Activated CD4-positive, alpha-beta T cell treated with anti-CD3 and anti-CD28 coated beads, Interleukin-2, amount 50 U/mL, for 4 hours (primary cell): Measurements from ENCODE around the gene SURF2.
"Not testable (repeated sequence)": the region's sequence is repeated elsewhere in the genome, so short reads cannot be mapped to it uniquely, and the experiment has no call there.

ENCODE experiments used
- DNase-seq, 2 experiments: peaks; one replicate each; pipeline ENCODE4 v3.0.0-alpha.2; 2020

Gene SURF2

DNA sequence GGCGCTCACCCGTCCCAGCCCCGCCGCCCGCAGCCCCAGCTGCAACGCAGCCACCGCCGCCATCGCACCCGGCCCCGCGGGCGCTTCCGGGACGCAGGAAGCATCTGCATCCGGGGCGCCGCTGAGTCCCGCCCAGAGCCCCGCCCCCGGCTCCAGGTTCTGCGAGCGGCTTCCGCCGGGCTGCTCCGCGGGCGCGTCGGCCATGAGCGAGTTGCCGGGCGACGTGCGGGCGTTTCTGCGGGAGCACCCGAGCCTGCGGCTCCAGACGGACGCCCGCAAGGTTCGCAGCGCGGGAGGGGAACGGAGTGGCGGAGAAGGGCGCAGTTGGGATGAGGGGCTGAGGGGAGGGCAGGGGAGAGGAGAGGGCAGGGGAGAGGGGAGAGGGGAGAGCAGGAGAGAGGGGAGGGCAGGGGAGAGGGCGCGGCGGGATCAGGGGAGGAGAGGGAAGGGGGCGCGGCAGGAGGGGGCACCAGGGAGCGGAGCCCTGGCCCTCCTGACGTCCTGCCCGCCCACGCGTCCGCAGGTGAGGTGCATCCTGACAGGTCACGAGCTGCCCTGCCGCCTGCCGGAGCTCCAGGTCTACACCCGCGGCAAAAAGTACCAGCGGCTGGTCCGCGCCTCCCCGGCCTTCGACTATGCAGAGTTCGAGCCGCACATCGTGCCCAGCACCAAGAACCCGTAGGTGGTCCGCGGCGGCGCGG, at the start of gene SURF2, which contains the start of gene SURF1:
Gene SURF2, plus strand, starts transcription at position 160 of the 701 bp plus-strand sequence. Its CDS starts 43 bp downstream, at position 203.
Gene SURF1, minus strand, starts transcription at position 97 of the 701 bp plus-strand sequence. Its CDS starts 34 bp downstream, at position 63.
- DNase-seq = peak; percentile 87 to 88

GRCh38 chr9:133307301-133307700, 49.0 kb upstream of the SURF2 start:
- no peak for DNase-seq

GRCh38 chr9:133309608-133310007, 46.7 kb upstream of the SURF2 start:
- DNase-seq = no peak

- DNase-seq = no peak
Observed at GRCh38 chr9:133315997-133316396, 40.4 kb upstream of the SURF2 start.

DNA sequence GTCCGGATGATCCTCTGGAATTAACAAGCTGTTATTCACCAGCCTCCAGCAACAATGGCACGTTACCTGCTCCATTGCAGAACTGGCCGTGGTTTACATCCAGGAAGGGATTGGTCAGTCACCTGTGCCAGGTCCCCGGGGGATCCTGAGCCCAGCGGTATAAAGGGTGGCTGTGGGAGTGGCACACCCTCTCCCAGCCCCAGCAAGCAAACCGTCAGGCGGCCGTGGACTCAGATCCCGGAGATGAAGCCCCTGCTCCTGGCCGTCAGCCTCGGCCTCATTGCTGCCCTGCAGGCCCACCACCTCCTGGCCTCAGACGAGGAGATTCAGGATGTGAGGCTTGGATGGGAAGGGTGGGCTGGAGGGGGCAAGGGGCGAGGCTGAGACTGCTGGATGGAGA, 38.8 kb upstream of the SURF2 start:
- DNase-seq = not testable (repeated sequence)

DNA sequence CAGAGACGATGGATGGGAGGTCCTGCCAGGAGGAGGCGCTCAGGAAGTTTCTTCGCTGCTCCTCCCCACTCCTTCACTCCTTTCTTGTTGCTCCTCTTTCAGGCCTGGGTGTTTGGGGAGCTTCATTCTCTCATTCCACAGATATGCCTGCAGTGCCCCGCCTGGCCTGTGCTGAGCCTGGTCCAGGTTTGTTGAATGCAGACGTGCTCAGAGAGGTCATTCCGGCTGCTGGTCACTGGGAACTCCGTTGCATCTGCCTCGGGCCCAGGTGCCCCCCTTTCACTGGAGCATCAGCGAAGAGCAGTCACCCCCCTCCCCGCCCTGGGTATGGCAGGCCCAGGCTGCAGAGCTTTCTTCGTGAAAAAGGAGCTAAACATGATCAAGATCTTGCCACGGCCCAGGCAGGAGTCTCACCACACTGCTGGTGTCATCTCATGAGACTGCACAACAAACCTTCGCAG, 35.9 kb upstream of the SURF2 start:
- DNase-seq = no peak

DNA sequence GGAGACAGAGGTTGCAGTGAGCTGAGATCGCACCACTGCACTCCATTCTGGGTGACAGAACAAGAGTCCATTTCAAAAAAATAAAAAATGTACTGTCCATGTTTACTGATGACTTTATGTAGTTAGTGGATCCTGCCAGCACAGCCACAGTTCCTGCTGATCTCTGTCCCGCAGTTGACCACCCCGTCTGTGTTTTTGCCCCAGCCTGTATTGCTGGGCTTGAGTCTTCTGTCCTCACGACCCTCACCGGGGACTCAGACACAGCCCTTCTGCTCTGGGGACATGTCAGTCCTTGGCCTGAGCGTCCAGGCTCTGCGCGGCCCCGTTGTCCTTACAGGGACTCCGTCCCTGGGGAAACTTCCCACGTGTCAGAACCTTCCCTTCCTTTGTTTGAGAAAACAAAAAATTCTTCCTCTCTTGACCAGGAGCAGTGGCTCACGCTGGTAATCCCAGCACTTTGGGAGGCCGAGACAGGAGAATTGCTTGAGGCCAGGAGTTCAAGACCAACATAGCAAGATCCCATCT, 34.9 kb upstream of the SURF2 start:
- DNase-seq = no peak

- DNase-seq = no peak
Observed at GRCh38 chr9:133322701-133323100, 33.6 kb upstream of the SURF2 start.

GRCh38 chr9:133323211-133323610, 33.1 kb upstream of the SURF2 start:
- DNase-seq = no peak

- DNase-seq = no peak
Observed at GRCh38 chr9:133323991-133324703, 32.2 kb upstream of the SURF2 start.

DNA sequence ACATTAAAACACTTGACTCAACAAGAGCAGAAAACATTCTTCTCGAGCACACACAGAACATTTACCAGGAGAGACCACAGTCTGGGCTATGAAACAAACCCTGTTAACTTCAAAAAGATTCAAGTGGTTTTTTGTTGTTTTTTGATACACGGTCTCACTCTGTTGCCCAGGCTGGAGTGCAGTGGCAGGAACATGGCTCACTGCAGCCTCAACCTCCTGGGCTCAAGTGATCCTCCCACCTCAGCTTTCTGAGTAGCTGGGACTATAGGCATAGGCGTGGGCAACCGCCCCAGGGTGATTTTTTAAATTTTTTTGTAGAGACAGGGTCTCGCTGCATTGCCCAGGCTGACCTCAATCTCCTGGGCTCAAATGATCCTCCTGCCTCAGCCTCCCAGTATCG, 29.3 kb upstream of the SURF2 start:
- not testable (repeated sequence) for DNase-seq

- no peak for DNase-seq
Observed at GRCh38 chr9:133327834-133328484, 28.4 kb upstream of the SURF2 start.

GRCh38 chr9:133329306-133330156, 26.8 kb upstream of the SURF2 start:
- not testable (repeated sequence) for DNase-seq

DNA sequence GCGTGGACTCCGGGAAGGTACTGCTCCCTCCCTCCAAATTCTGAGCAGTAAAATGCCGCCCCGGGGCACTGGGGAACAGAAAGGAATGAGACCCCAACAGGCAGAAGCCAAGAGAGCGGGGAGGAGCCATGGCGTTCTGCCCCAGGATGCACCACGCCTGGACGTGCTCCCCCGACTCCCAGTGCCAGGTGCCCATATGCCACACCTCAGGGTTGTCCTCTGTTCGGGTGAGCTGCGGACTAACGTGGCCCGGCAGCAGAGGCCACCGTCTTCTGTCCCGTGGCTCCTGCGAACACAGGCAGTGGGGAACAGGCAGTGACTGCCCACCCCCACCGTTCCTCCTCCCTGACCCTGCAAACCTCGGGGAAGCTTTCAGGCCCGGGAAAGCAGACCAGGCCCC, 25.1 kb upstream of the SURF2 start:
- no peak for DNase-seq

DNA sequence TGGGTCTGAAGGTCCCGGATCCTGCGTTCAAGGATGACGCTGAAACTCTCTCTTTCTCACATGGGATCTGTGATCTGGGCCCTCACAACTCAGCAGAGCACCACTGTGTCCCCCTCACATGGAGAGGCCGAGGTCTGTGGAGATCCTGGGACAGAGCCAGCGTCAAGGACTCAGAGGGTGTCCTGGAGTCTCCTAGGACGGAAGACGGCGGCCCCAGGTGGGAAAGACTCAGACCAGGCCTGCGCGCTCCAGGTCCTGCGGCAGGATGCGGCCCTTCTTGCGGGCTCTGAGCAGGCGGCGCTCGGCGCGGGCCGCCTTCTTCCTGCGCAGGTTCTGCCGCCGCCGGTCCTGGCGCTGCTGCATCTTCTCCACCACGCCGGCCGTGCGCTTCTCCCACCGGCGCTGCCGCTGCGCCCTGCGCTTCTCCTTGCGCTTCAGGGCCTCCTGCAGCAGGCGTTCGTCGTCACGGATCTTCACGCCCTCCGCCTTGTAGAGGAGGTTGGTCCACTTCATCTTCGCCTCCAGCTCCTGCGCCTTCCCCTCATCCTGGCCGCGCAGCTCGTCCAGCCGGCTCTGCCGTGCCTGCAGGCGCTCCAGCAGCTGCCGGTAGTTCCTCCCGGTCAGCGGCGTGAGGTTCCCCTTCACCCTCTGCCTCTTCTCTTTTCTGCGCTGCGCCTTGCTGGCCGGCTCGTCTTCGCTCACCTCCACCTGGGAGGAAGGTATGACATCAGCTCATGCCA, 24.5 kb upstream of the SURF2 start:
- no peak for DNase-seq

GRCh38 chr9:133332381-133332730, 24.0 kb upstream of the SURF2 start:
- no peak for DNase-seq

GRCh38 chr9:133333011-133333410, 23.3 kb upstream of the SURF2 start:
- DNase-seq = no peak

GRCh38 chr9:133333566-133333965, 22.8 kb upstream of the SURF2 start:
- DNase-seq = no peak

DNA sequence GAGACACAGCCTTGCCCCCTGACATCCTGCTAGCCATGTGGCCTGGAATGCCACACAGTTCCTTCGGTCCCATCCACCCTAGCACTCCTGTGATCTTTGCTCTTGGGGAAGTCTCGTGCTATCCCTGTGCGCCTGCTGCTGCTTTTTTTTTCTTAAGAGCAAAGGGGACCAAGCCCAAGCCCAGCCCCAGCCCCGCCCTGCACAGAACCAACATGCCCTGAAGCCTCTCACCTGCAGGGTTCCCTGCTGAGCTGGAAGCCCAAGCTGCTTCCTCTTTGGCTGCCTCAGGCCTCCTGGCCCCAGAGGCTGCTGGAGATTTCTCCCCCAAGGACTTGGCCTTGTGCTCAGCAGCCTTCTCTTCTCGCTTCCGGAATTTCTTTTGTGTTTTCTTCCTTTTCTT, 22.2 kb upstream of the SURF2 start:
- no peak for DNase-seq

DNA sequence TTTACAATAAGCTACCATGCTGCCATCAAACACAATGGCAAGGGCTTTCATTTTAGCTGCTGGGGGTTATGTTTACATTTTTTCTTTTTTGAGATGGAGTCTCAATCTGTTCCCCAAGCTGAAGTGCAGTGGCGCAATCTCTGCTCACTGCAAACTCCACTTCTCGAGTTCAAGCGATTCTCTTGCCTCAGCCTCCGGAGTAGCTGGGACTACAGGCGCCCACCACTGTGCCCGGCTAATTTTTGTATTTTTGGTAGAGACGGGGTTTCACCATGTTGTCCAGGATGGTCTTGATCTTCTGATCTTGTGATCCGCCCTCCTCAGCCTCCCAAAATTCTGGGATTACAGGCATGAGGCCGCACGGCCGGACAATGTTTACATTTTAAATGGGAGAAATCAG, 21.5 kb upstream of the SURF2 start:
- DNase-seq = not testable (repeated sequence)

- DNase-seq = peak; percentile 89 to 91
Observed at GRCh38 chr9:133335924-133336811, 20.2 kb upstream of the SURF2 start, which contains the start of gene SURF6. Gene SURF6 (minus strand): TSS chr9:133336188. CDS start chr9:133336132, 56 bp downstream.
